ENCODE measurements around the gene MRPL23.

- no peak for TF ChIP-seq CTCF (optimal IDR thresholded peaks at IDR 0.05 in 1 of 3, IDR thresholded peaks at IDR 0.05 in 1 of 3, conservative IDR thresholded peaks at IDR 0.05 in 1 of 3; ENCODE audit: extremely low read depth in 1 of 3, insufficient read depth in 2 of 3, low read length in 3 of 3)
- no peak for TF ChIP-seq EZH2 (IDR thresholded peaks at IDR 0.05; ENCODE audit: low read length)
These were observed 14.5 kb upstream of the MRPL23 start for GRCh38 chr11:1932681-1933080.

Measured in keratinocyte (primary cell).